GM23338 (cell line): ENCODE results near the gene HENMT1. TPM values are rescaled to one million over a fixed set of nuclear protein-coding genes. Genes with fewer than 3 reads are reported as not detected.

Experiments
- ATAC-seq: fragments of 200-7000 bp; cut with Tn5 transposase; 3 replicates; pipeline ENCODE4 v1.9.1; 2020
- DNase-seq: peaks from one replicate; pipeline ENCODE4 v3.0.0-alpha.2; 2015; ENCODE audit warnings: low spot score
- H2AFZ ChIP-seq: fragments of 200-600 bp; sonication (generic); 2 replicates; pipeline ENCODE4 v1.8.0; 2016; ENCODE audit warnings: antibody characterized with exemption, mild to moderate bottlenecking, moderate library complexity
- H3F3A ChIP-seq: fragments of 200-600 bp; sonication (generic); replicated peaks from 2 replicates; pipeline ENCODE4 v1.8.0; 2017; ENCODE audit warnings: antibody characterized with exemption, mixed run types, low read depth
- H3K27ac ChIP-seq: fragments of 200-600 bp; sonication (generic); 2 replicates; pipeline ENCODE4 v1.6.1; 2016; ENCODE audit warnings: low read depth
- H3K27me3 ChIP-seq: fragments of 200-600 bp; sonication (generic); 2 replicates; pipeline ENCODE4 v1.8.0; 2016; ENCODE audit warnings: mild to moderate bottlenecking, mixed run types, moderate library complexity; ENCODE audit not compliant: insufficient read depth
- H3K36me3 ChIP-seq: fragments of 200-600 bp; sonication (generic); 2 replicates; pipeline ENCODE4 v1.8.0; 2016; ENCODE audit warnings: mild to moderate bottlenecking; ENCODE audit not compliant: insufficient read depth
- H3K4me1 ChIP-seq: fragments of 200-600 bp; sonication (generic); 2 replicates; pipeline ENCODE4 v1.8.0; 2016; ENCODE audit warnings: mild to moderate bottlenecking, moderate library complexity; ENCODE audit not compliant: insufficient read depth
- H3K4me2 ChIP-seq: fragments of 200-600 bp; sonication (generic); 2 replicates; pipeline ENCODE4 v1.7.1; 2017; ENCODE audit warnings: mixed run types
- H3K4me3 ChIP-seq: fragments of 200-600 bp; sonication (generic); 2 replicates; pipeline ENCODE4 v1.6.1; 2016; ENCODE audit warnings: mixed run types
- H3K79me2 ChIP-seq: fragments of 200-600 bp; sonication (generic); replicated peaks from 2 replicates; pipeline ENCODE4 v1.8.0; 2017; ENCODE audit warnings: mild to moderate bottlenecking; ENCODE audit not compliant: insufficient read depth
- H3K9me2 ChIP-seq: fragments of 200-600 bp; sonication (generic); 2 replicates; pipeline ENCODE4 v1.8.0; 2017; ENCODE audit not compliant: insufficient read depth
- H4K20me1 ChIP-seq: fragments of 200-600 bp; sonication (generic); replicated peaks from 2 replicates; pipeline ENCODE4 v1.8.0; 2017; ENCODE audit warnings: mild to moderate bottlenecking; ENCODE audit not compliant: insufficient read depth
- H3K27ac Mint-ChIP-seq: 2 replicates; pipeline ENCODE4 v1.8.0; 2020; ENCODE audit warnings: inconsistent platforms, mild to moderate bottlenecking, moderate library complexity, mixed read lengths
- H3K27me3 Mint-ChIP-seq: 3 replicates; pipeline ENCODE4 v1.8.0; 2022; ENCODE audit warnings: low read depth, mild to moderate bottlenecking, moderate library complexity, mixed read lengths, inconsistent platforms; ENCODE audit not compliant: insufficient read depth, poor library complexity
- H3K36me3 Mint-ChIP-seq: 3 replicates; pipeline ENCODE4 v1.8.0; 2021; ENCODE audit warnings: low read depth, mild to moderate bottlenecking, inconsistent platforms, moderate library complexity, mixed read lengths
- H3K4me1 Mint-ChIP-seq: 3 replicates; pipeline ENCODE4 v1.8.0; 2020; ENCODE audit warnings: mild to moderate bottlenecking, inconsistent platforms, mixed read lengths
- H3K4me3 Mint-ChIP-seq: 3 replicates; pipeline ENCODE4 v1.8.0; 2021; ENCODE audit warnings: moderate library complexity, mild to moderate bottlenecking, inconsistent platforms, mixed read lengths
- H3K9me3 Mint-ChIP-seq: 3 replicates; pipeline ENCODE4 v1.8.0; 2020; ENCODE audit warnings: moderate library complexity, mild to moderate bottlenecking, inconsistent platforms, mixed read lengths
- CREB1 ChIP-seq: fragments of 250-450 bp; sonication (Bioruptor Pico); IDR thresholded peaks from 2 replicates; pipeline ENCODE4 v1.5.0; 2020; ENCODE audit warnings: low read depth, mild to moderate bottlenecking, moderate library complexity
- EZH2 ChIP-seq: fragments of 200-600 bp; sonication (generic); IDR thresholded peaks from one replicate; pipeline ENCODE4 v1.8.0; 2017; ENCODE audit warnings: antibody characterized with exemption, mild to moderate bottlenecking, low read depth; ENCODE audit not compliant: unreplicated experiment
- EZH2phosphoT487 ChIP-seq: fragments of 200-600 bp; sonication (generic); IDR thresholded peaks from one replicate; pipeline ENCODE4 v1.8.1; 2018; ENCODE audit warnings: antibody characterized with exemption; ENCODE audit not compliant: unreplicated experiment
- JUNB ChIP-seq: IDR thresholded peaks from one replicate; pipeline ENCODE4 v1.6.1; 2016; ENCODE audit warnings: antibody characterized with exemption; ENCODE audit not compliant: unreplicated experiment
- NANOG ChIP-seq: IDR thresholded peaks from 2 replicates; pipeline ENCODE4 v1.6.1; 2016; ENCODE audit warnings: antibody characterized with exemption, borderline replicate concordance
- POLR2AphosphoS5 ChIP-seq: IDR thresholded peaks from 2 replicates; pipeline ENCODE4 v1.6.1; 2016; ENCODE audit warnings: antibody characterized with exemption, low read depth
- STAT1 ChIP-seq: IDR thresholded peaks from one replicate; pipeline ENCODE4 v1.6.1; 2016; ENCODE audit warnings: antibody characterized with exemption; ENCODE audit not compliant: unreplicated experiment
- ZNF114 ChIP-seq: fragments of 250-450 bp; sonication (Bioruptor Pico); IDR thresholded peaks from 2 replicates; pipeline ENCODE4 v1.5.0; 2020; ENCODE audit warnings: mild to moderate bottlenecking, moderate library complexity
- ZNF331 ChIP-seq: fragments of 250-450 bp; sonication (Bioruptor Pico); IDR thresholded peaks from 2 replicates; pipeline ENCODE4 v1.5.0; 2020; ENCODE audit warnings: low read depth, mild to moderate bottlenecking, moderate library complexity
- polyA plus RNA-seq: library from polyadenylated mRNA; unstranded; fragments of >200 nt; fragmentation: Nextera tagmentation; extraction: Ambion mirVana; gene quantifications from 2 replicates; pipeline ENCODE4 v1.2.1, GENCODE V29; 2016
- total RNA-seq: library from RNA; depleted of rRNA; stranded (reverse); fragments of >200 nt; shearing (Covaris generic); gene quantifications from 2 replicates; pipeline ENCODE4 v1.2.3, GENCODE V29; 2014
- TF ChIP-seq, protein P1 (sequence below): fragments of 250-450 bp; sonication (Bioruptor Pico); IDR thresholded peaks from 2 replicates; pipeline ENCODE4 v1.5.0; 2020; ENCODE audit warnings: mild to moderate bottlenecking, moderate library complexity
- TF ChIP-seq, protein P2 (sequence below), 2 experiments: fragments of 200-600 bp in 1 of 2; sonication (generic) in 1 of 2; conservative IDR thresholded peaks; 2 replicates each; pipeline versions ENCODE4 v1.5.1 to v1.6.1; 2016 to 2017; ENCODE audit warnings: antibody characterized with exemption in 2 of 2, low read depth in 2 of 2, mild to moderate bottlenecking in 2 of 2, moderate library complexity in 1 of 2
- TF ChIP-seq, protein P3 (sequence below): IDR thresholded peaks from one replicate; pipeline ENCODE4 v1.6.1; 2018; ENCODE audit warnings: antibody characterized with exemption; ENCODE audit not compliant: unreplicated experiment
- TF ChIP-seq, protein P4 (sequence below): IDR thresholded peaks from 2 replicates; pipeline ENCODE4 v1.6.1; 2016; ENCODE audit warnings: antibody characterized with exemption

HENMT1 gene
- total and polyA plus RNA-seq, 2 experiments from 2014 or later = 4.7 to 9.7 TPM

DNA sequence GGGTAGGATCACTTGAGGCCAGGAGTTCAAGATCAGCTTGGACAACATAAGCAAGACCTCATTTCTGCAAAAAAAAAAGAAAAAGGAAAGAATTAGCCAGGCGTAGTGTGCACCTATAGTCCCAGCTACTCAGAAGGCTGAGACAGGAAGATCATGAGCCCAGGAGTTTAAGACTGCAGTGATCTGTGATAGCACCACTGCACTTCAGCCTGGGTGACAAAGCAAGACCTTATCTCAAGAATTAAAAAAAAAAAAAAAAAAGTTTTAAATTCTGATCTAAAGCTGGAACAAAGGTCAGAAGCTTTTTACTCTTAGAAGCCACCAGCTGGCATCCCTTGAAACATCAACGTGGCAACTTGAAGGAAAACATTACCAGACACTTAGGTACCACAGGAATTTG, 45.3 kb downstream of the HENMT1 start:
- Histone ChIP-seq H3K27me3 (no peaks in the 10 kb centered on the region), H3F3A (no peaks in the 10 kb centered on the region), H4K20me1 (peaks cover 4% of the 10 kb centered on the region; the same call in 1 of the 2 replicates), H3K4me3 (no peak overlapping the region), H3K4me2 (no peak overlapping the region), H3K4me1 (no peaks in the 10 kb centered on the region), H3K27ac (no peak overlapping the region), H3K9me2 (no peaks in the 10 kb centered on the region), H2AFZ (no peak overlapping the region), H3K79me2 (no peaks in the 10 kb centered on the region), H3K36me3 (no peaks in the 10 kb centered on the region; the same call in 1 of the 2 replicates)
- Mint-ChIP-seq H3K27ac (no peak overlapping the region), H3K9me3 (no peaks in the 10 kb centered on the region), H3K4me1 (no peaks in the 10 kb centered on the region), H3K4me3 (no peak overlapping the region), H3K27me3 (no peaks in the 10 kb centered on the region), H3K36me3 (no peaks in the 10 kb centered on the region)
- DNase-seq (no peak), ATAC-seq (no peak)
- TF ChIP-seq POLR2AphosphoS5 (no peak), EZH2phosphoT487 (no peak), JUNB (no peak), ZNF331 (CRISPR knock-in tag) (no peak), NANOG (no peak), CREB1 (no peak), ZNF114 (CRISPR knock-in tag) (no peak), STAT1 (no peak), EZH2 (no peak)
- TF ChIP-seq, protein P1, sequence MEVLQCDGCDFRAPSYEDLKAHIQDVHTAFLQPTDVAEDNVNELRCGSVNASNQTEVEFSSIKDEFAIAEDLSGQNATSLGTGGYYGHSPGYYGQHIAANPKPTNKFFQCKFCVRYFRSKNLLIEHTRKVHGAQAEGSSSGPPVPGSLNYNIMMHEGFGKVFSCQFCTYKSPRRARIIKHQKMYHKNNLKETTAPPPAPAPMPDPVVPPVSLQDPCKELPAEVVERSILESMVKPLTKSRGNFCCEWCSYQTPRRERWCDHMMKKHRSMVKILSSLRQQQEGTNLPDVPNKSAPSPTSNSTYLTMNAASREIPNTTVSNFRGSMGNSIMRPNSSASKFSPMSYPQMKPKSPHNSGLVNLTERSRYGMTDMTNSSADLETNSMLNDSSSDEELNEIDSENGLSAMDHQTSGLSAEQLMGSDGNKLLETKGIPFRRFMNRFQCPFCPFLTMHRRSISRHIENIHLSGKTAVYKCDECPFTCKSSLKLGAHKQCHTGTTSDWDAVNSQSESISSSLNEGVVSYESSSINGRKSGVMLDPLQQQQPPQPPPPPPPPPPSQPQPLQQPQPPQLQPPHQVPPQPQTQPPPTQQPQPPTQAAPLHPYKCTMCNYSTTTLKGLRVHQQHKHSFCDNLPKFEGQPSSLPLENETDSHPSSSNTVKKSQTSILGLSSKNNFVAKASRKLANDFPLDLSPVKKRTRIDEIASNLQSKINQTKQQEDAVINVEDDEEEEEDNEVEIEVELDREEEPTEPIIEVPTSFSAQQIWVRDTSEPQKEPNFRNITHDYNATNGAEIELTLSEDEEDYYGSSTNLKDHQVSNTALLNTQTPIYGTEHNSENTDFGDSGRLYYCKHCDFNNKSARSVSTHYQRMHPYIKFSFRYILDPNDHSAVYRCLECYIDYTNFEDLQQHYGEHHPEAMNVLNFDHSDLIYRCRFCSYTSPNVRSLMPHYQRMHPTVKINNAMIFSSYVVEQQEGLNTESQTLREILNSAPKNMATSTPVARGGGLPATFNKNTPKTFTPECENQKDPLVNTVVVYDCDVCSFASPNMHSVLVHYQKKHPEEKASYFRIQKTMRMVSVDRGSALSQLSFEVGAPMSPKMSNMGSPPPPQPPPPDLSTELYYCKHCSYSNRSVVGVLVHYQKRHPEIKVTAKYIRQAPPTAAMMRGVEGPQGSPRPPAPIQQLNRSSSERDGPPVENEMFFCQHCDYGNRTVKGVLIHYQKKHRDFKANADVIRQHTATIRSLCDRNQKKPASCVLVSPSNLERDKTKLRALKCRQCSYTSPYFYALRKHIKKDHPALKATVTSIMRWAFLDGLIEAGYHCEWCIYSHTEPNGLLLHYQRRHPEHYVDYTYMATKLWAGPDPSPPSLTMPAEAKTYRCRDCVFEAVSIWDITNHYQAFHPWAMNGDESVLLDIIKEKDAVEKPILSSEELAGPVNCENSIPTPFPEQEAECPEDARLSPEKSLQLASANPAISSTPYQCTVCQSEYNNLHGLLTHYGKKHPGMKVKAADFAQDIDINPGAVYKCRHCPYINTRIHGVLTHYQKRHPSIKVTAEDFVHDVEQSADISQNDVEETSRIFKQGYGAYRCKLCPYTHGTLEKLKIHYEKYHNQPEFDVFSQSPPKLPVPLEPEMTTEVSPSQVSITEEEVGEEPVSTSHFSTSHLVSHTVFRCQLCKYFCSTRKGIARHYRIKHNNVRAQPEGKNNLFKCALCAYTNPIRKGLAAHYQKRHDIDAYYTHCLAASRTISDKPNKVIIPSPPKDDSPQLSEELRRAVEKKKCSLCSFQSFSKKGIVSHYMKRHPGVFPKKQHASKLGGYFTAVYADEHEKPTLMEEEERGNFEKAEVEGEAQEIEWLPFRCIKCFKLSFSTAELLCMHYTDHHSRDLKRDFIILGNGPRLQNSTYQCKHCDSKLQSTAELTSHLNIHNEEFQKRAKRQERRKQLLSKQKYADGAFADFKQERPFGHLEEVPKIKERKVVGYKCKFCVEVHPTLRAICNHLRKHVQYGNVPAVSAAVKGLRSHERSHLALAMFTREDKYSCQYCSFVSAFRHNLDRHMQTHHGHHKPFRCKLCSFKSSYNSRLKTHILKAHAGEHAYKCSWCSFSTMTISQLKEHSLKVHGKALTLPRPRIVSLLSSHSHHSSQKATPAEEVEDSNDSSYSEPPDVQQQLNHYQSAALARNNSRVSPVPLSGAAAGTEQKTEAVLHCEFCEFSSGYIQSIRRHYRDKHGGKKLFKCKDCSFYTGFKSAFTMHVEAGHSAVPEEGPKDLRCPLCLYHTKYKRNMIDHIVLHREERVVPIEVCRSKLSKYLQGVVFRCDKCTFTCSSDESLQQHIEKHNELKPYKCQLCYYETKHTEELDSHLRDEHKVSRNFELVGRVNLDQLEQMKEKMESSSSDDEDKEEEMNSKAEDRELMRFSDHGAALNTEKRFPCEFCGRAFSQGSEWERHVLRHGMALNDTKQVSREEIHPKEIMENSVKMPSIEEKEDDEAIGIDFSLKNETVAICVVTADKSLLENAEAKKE (CRISPR knock-in tag) = no peak
- TF ChIP-seq, protein P2, sequence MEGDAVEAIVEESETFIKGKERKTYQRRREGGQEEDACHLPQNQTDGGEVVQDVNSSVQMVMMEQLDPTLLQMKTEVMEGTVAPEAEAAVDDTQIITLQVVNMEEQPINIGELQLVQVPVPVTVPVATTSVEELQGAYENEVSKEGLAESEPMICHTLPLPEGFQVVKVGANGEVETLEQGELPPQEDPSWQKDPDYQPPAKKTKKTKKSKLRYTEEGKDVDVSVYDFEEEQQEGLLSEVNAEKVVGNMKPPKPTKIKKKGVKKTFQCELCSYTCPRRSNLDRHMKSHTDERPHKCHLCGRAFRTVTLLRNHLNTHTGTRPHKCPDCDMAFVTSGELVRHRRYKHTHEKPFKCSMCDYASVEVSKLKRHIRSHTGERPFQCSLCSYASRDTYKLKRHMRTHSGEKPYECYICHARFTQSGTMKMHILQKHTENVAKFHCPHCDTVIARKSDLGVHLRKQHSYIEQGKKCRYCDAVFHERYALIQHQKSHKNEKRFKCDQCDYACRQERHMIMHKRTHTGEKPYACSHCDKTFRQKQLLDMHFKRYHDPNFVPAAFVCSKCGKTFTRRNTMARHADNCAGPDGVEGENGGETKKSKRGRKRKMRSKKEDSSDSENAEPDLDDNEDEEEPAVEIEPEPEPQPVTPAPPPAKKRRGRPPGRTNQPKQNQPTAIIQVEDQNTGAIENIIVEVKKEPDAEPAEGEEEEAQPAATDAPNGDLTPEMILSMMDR (conservative IDR thresholded peaks at IDR 0.05; ENCODE audit: low read depth in 2 of 2) = no peak
- TF ChIP-seq, protein P3, sequence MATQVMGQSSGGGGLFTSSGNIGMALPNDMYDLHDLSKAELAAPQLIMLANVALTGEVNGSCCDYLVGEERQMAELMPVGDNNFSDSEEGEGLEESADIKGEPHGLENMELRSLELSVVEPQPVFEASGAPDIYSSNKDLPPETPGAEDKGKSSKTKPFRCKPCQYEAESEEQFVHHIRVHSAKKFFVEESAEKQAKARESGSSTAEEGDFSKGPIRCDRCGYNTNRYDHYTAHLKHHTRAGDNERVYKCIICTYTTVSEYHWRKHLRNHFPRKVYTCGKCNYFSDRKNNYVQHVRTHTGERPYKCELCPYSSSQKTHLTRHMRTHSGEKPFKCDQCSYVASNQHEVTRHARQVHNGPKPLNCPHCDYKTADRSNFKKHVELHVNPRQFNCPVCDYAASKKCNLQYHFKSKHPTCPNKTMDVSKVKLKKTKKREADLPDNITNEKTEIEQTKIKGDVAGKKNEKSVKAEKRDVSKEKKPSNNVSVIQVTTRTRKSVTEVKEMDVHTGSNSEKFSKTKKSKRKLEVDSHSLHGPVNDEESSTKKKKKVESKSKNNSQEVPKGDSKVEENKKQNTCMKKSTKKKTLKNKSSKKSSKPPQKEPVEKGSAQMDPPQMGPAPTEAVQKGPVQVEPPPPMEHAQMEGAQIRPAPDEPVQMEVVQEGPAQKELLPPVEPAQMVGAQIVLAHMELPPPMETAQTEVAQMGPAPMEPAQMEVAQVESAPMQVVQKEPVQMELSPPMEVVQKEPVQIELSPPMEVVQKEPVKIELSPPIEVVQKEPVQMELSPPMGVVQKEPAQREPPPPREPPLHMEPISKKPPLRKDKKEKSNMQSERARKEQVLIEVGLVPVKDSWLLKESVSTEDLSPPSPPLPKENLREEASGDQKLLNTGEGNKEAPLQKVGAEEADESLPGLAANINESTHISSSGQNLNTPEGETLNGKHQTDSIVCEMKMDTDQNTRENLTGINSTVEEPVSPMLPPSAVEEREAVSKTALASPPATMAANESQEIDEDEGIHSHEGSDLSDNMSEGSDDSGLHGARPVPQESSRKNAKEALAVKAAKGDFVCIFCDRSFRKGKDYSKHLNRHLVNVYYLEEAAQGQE = no peak
- TF ChIP-seq, protein P4, sequence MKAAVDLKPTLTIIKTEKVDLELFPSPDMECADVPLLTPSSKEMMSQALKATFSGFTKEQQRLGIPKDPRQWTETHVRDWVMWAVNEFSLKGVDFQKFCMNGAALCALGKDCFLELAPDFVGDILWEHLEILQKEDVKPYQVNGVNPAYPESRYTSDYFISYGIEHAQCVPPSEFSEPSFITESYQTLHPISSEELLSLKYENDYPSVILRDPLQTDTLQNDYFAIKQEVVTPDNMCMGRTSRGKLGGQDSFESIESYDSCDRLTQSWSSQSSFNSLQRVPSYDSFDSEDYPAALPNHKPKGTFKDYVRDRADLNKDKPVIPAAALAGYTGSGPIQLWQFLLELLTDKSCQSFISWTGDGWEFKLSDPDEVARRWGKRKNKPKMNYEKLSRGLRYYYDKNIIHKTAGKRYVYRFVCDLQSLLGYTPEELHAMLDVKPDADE = no peak
